ENCODE results near the gene SMIM24. TPM values are rescaled to one million over a fixed set of nuclear protein-coding genes. Genes with fewer than 3 reads are reported as not detected.

Gene SMIM24
- total and polyA plus RNA-seq, 9 of the 15 experiments (the other 6 are each of a cell fraction or from before 2014, with no cell fraction given): 0.45 to 12.3 (median 1.4) TPM; not detected in 1

DNA sequence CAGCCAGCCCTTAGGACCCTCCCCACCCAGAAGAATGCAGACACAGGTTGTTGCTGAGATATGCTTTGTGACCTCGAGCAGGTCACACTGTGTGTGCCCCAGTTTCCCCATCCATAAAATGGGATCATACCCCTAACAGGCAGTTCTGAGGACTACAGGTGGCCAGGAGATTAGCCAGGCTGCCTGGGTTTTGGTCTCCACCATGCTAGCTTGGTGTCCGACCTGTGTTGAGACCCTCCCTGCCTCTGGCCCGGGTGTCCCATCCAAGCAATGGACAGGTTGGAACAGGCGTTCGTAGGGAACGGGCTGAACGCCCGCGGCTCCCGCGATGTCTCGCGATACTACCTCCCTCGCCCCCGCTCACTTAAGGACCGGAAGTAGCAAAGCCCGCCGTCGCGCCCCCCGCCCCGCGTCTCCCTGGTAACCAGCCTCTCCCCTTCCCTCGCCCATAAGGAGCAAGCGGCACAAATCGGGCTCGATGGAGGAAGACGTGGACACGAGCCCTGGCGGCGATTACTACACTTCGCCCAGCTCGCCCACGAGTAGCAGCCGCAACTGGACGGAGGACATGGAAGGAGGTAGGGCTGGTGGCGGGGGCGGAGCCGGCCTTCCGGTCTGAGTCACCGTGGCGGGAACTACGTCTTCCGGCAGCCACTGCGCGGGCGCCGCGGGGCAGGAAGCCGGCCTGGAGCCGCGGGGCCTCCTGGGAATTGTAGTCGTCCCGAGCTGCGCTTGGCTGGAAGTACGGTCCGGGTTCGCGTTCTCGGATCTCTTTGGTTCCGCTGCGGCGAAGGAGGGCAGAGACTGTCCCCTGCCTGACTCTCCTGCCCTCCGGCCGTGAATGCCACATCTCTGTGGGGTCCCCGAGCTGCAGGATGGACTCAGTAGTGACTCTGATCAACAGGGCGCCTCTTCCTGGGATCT lies 45.4 kb downstream of the SMIM24 start (continued):
- TF ChIP-seq, protein P1, sequence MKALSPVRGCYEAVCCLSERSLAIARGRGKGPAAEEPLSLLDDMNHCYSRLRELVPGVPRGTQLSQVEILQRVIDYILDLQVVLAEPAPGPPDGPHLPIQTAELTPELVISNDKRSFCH (CRISPR knock-in tag; IDR thresholded peaks at IDR 0.05): no peak
- TF ChIP-seq, protein P1 (tag; IDR thresholded peaks at IDR 0.05): peak; percentile 47; the same call in 1 of the 2 replicates
- TF ChIP-seq SNRNP70 (optimal IDR thresholded peaks at IDR 0.05; ENCODE audit: low read depth, low read length) (no peak), PTBP1 (IDR thresholded peaks at IDR 0.05; ENCODE audit: low read depth, low read length) (peak; percentile 82; the same call in 1 of the 2 replicates), ZNF79 (CRISPR knock-in tag; IDR thresholded peaks at IDR 0.05; ENCODE audit: low read depth) (no peak), NCOA2 (IDR thresholded peaks at IDR 0.05; ENCODE audit: partially characterized antibody in 2 of 2) (no peak), ZNF324 (CRISPR knock-in tag; IDR thresholded peaks at IDR 0.05) (0 out of 2 replicates have a peak, but pooled peaks have one; percentile 30), RBM22 (IDR thresholded peaks at IDR 0.05; ENCODE audit: low read depth, low read length, poor library complexity, severe bottlenecking) (peak; percentile 98), SRF (CRISPR knock-in tag; IDR thresholded peaks at IDR 0.05) (no peak), NEUROD1 (IDR thresholded peaks at IDR 0.05; ENCODE audit: borderline replicate concordance, low read depth, low read length, partially characterized antibody) (no peak), MCM2 (IDR thresholded peaks at IDR 0.05; ENCODE audit: low read depth) (no peak), HEY1 (CRISPR knock-in tag; IDR thresholded peaks at IDR 0.05; ENCODE audit: borderline replicate concordance) (no peak; the same call in 1 of the 2 replicates), ZNF24 (IDR thresholded peaks at IDR 0.05) (peak; percentile 33; the same call in 1 of the 2 replicates), CHD4 (IDR thresholded peaks at IDR 0.05; ENCODE audit: insufficient read depth, insufficient replicate concordance, low read depth, low read length, poor library complexity, severe bottlenecking) (no peak), TEAD1 (CRISPR knock-in tag; IDR thresholded peaks at IDR 0.05) (peak; percentile 44 to 59; a peak in 1 of 4 replicates), ZBED1 (IDR thresholded peaks at IDR 0.05) (no peak), ZNF589 (CRISPR knock-in tag; IDR thresholded peaks at IDR 0.05; ENCODE audit: low read depth) (no peak)
- TF ChIP-seq, protein P2, sequence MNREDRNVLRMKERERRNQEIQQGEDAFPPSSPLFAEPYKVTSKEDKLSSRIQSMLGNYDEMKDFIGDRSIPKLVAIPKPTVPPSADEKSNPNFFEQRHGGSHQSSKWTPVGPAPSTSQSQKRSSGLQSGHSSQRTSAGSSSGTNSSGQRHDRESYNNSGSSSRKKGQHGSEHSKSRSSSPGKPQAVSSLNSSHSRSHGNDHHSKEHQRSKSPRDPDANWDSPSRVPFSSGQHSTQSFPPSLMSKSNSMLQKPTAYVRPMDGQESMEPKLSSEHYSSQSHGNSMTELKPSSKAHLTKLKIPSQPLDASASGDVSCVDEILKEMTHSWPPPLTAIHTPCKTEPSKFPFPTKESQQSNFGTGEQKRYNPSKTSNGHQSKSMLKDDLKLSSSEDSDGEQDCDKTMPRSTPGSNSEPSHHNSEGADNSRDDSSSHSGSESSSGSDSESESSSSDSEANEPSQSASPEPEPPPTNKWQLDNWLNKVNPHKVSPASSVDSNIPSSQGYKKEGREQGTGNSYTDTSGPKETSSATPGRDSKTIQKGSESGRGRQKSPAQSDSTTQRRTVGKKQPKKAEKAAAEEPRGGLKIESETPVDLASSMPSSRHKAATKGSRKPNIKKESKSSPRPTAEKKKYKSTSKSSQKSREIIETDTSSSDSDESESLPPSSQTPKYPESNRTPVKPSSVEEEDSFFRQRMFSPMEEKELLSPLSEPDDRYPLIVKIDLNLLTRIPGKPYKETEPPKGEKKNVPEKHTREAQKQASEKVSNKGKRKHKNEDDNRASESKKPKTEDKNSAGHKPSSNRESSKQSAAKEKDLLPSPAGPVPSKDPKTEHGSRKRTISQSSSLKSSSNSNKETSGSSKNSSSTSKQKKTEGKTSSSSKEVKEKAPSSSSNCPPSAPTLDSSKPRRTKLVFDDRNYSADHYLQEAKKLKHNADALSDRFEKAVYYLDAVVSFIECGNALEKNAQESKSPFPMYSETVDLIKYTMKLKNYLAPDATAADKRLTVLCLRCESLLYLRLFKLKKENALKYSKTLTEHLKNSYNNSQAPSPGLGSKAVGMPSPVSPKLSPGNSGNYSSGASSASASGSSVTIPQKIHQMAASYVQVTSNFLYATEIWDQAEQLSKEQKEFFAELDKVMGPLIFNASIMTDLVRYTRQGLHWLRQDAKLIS (CRISPR knock-in tag; IDR thresholded peaks at IDR 0.05): no peak; the same call in 1 of the 2 replicates
- TF ChIP-seq, protein P3, sequence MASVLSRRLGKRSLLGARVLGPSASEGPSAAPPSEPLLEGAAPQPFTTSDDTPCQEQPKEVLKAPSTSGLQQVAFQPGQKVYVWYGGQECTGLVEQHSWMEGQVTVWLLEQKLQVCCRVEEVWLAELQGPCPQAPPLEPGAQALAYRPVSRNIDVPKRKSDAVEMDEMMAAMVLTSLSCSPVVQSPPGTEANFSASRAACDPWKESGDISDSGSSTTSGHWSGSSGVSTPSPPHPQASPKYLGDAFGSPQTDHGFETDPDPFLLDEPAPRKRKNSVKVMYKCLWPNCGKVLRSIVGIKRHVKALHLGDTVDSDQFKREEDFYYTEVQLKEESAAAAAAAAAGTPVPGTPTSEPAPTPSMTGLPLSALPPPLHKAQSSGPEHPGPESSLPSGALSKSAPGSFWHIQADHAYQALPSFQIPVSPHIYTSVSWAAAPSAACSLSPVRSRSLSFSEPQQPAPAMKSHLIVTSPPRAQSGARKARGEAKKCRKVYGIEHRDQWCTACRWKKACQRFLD (CRISPR knock-in tag; IDR thresholded peaks at IDR 0.05): peak; percentile 72
